ENCODE measurements around the gene ZNF276. TPM values are rescaled to one million over a fixed set of nuclear protein-coding genes. Genes with fewer than 3 reads are reported as not detected.

Gene ZNF276
- total RNA-seq, 1 experiment from 2014 or later, result 18.6 TPM

GRCh38 chr16:89765292-89765830, 44.0 kb downstream of the ZNF276 start:
- H3K18ac ChIP-seq (ENCODE audit: insufficient read length, low read depth, low read length), result no peak overlapping the region
- no peak overlapping the region for H4K8ac ChIP-seq (replicated peaks; ENCODE audit: insufficient read length, low read depth, low read length)
- no peak overlapping the region for H2BK5ac ChIP-seq (ENCODE audit: insufficient read length, low read length)
- no peak overlapping the region for H3K4ac ChIP-seq (ENCODE audit: low read depth, low read length)
- peaks cover 53 to 92% (median 89%) of the 10 kb centered on the region in 3 experiments for H3K36me3 Mint-ChIP-seq (ENCODE audit: insufficient read depth in 1 of 3, low read depth in 3 of 3)
- H2BK15ac ChIP-seq (ENCODE audit: low read depth, low read length), result no peak overlapping the region
- H3K27ac Mint-ChIP-seq, result no peak overlapping the region
- no peak overlapping the region for H3K23ac ChIP-seq (ENCODE audit: insufficient read length, low read depth, low read length)
- no CpG with 5 or more reads among the region's 10 CpGs for WGBS (ENCODE audit: extremely low coverage, insufficient read length, low lambda C conversion rate)
- H3K9me3 ChIP-seq (ENCODE audit: control insufficient read depth, low read depth, low read length), result no peaks in the 10 kb centered on the region
- no peak overlapping the region for H2AK5ac ChIP-seq (ENCODE audit: insufficient read length, low read length)
- H3K79me2 ChIP-seq (ENCODE audit: insufficient read depth, low read length), result no peaks in the 10 kb centered on the region
- H3K4me1 Mint-ChIP-seq, result no peaks in the 10 kb centered on the region
- no peaks in the 10 kb centered on the region for H3K9me3 Mint-ChIP-seq
- H4K5ac ChIP-seq (ENCODE audit: insufficient read length, low read depth, low read length), result no peak overlapping the region
- H3K23me2 ChIP-seq (ENCODE audit: insufficient read length, low read depth, low read length, poor library complexity, severe bottlenecking), result no peaks in the 10 kb centered on the region
- no peaks in the 10 kb centered on the region for H3K27me3 ChIP-seq (ENCODE audit: insufficient read depth, low read length)
- H2BK120ac ChIP-seq (ENCODE audit: low read depth, low read length, poor library complexity, severe bottlenecking), result no peak overlapping the region
- DNase-seq, result no peak
- H3K56ac ChIP-seq (ENCODE audit: insufficient read length, low read depth, low read length), result no peak overlapping the region
- H3K4me2 ChIP-seq (ENCODE audit: insufficient read depth, insufficient read length, low read length), result no peak overlapping the region
- H4K20me1 ChIP-seq (ENCODE audit: control insufficient read depth, insufficient read depth, insufficient read length), result no peaks in the 10 kb centered on the region
- no peak overlapping the region for H2BK20ac ChIP-seq (ENCODE audit: low read depth, low read length, poor library complexity, severe bottlenecking)
- no peak overlapping the region for H3K14ac ChIP-seq (ENCODE audit: insufficient read depth, low read length)
- H3K27me3 Mint-ChIP-seq (ENCODE audit: low read depth), result no peaks in the 10 kb centered on the region
- no peak overlapping the region for H4K91ac ChIP-seq (ENCODE audit: insufficient read length, low read depth, low read length)
- H3K9ac ChIP-seq (ENCODE audit: extremely low read depth, insufficient read length, low read length), result no peak overlapping the region
- no peaks in the 10 kb centered on the region for H3K4me1 ChIP-seq (ENCODE audit: insufficient read depth, low read length)
- no peak overlapping the region for H2AFZ ChIP-seq (ENCODE audit: low read length)
- TF ChIP-seq, protein P1, sequence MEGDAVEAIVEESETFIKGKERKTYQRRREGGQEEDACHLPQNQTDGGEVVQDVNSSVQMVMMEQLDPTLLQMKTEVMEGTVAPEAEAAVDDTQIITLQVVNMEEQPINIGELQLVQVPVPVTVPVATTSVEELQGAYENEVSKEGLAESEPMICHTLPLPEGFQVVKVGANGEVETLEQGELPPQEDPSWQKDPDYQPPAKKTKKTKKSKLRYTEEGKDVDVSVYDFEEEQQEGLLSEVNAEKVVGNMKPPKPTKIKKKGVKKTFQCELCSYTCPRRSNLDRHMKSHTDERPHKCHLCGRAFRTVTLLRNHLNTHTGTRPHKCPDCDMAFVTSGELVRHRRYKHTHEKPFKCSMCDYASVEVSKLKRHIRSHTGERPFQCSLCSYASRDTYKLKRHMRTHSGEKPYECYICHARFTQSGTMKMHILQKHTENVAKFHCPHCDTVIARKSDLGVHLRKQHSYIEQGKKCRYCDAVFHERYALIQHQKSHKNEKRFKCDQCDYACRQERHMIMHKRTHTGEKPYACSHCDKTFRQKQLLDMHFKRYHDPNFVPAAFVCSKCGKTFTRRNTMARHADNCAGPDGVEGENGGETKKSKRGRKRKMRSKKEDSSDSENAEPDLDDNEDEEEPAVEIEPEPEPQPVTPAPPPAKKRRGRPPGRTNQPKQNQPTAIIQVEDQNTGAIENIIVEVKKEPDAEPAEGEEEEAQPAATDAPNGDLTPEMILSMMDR (conservative IDR thresholded peaks at IDR 0.05), result no peak
- no peak overlapping the region for H3T11ph ChIP-seq (ENCODE audit: low read length)
- H3K79me1 ChIP-seq (ENCODE audit: insufficient read depth, low read depth, low read length, poor library complexity, severe bottlenecking), result no peaks in the 10 kb centered on the region
- no peak overlapping the region for H3K4me3 Mint-ChIP-seq
- no peak overlapping the region for H3K27ac ChIP-seq (ENCODE audit: insufficient read length, low read depth, low read length)
- no peak overlapping the region for H2BK12ac ChIP-seq (ENCODE audit: insufficient read length, low read depth, low read length)

Data from H9 (cell line).